PFSK-1 (cell line): ENCODE data around the gene KBTBD6. TPM values are rescaled to one million over a fixed set of nuclear protein-coding genes. Genes with fewer than 3 reads are reported as not detected.

Experiments used
- FOXP2 ChIP-seq: optimal IDR thresholded peaks from 2 replicates; pipeline ENCODE3; 2011; ENCODE audit warnings: borderline replicate concordance, control low read depth, inconsistent platforms; ENCODE audit not compliant: insufficient read depth; ENCODE audit errors: extremely low read length, extremely low read depth
- POLR2AphosphoS5 ChIP-seq: IDR thresholded peaks from 2 replicates; pipeline ENCODE4 v1.6.1; 2012; ENCODE audit warnings: low read depth, mild to moderate bottlenecking, control low read depth, low read length, moderate library complexity
- REST ChIP-seq, 2 experiments: IDR thresholded peaks; 2 replicates each; pipeline versions ENCODE4 v1.6.1 to v1.8.0; 2011 to 2012; ENCODE audit warnings: low read depth in 2 of 2, low read length in 2 of 2, control low read depth in 1 of 2, inconsistent platforms in 1 of 2, mild to moderate bottlenecking in 1 of 2, moderate library complexity in 1 of 2; ENCODE audit not compliant: insufficient read depth in 1 of 2
- SIN3A ChIP-seq: IDR thresholded peaks from 2 replicates; pipeline ENCODE4 v1.6.1; 2012; ENCODE audit warnings: mild to moderate bottlenecking, low read length, moderate library complexity, borderline replicate concordance; ENCODE audit not compliant: insufficient read depth
- TAF1 ChIP-seq: IDR thresholded peaks from 2 replicates; pipeline ENCODE4 v1.6.1; 2012; ENCODE audit warnings: low read length, control low read depth, borderline replicate concordance; ENCODE audit not compliant: insufficient read depth
- polyA plus RNA-seq: library from polyadenylated mRNA; unstranded; fragments of >200 nt; gene quantifications from one replicate; pipeline ENCODE4 v1.2.1, GENCODE V29; 2012; ENCODE audit warnings: low read depth, missing spikeins; ENCODE audit not compliant: insufficient read length

Gene KBTBD6
- polyA plus RNA-seq: 2.7 TPM

- peak; percentile 38 for TF ChIP-seq FOXP2
- TF ChIP-seq SIN3A: no peak
- TF ChIP-seq POLR2AphosphoS5: peak; percentile 71
- TF ChIP-seq TAF1: no peak
Observed at GRCh38 chr13:41132512-41133152, at the start of gene KBTBD6. Gene KBTBD6, minus strand, starts transcription at chr13:41132802. Its CDS starts 291 bp downstream, at chr13:41132511.

- no peak for TF ChIP-seq POLR2AphosphoS5
- TF ChIP-seq SIN3A: no peak
- no peak for TF ChIP-seq REST (IDR thresholded peaks at IDR 0.05; ENCODE audit: insufficient read depth in 1 of 2, low read depth in 2 of 2, low read length in 2 of 2)
- TF ChIP-seq TAF1: no peak
- no peak for TF ChIP-seq FOXP2
Observed at GRCh38 chr13:41182231-41182630, 49.6 kb upstream of the KBTBD6 start.

GRCh38 chr13:41179593-41180250 lies 47.1 kb upstream of the KBTBD6 start:
- TF ChIP-seq SIN3A: no peak
- TF ChIP-seq TAF1: no peak
- no peak for TF ChIP-seq REST (IDR thresholded peaks at IDR 0.05; ENCODE audit: insufficient read depth in 1 of 2, low read depth in 2 of 2, low read length in 2 of 2)
- no peak for TF ChIP-seq FOXP2
- no peak for TF ChIP-seq POLR2AphosphoS5

GRCh38 chr13:41178040-41178439 lies 45.4 kb upstream of the KBTBD6 start:
- TF ChIP-seq SIN3A (no peak), REST (IDR thresholded peaks at IDR 0.05; ENCODE audit: insufficient read depth in 1 of 2, low read depth in 2 of 2, low read length in 2 of 2) (no peak), POLR2AphosphoS5 (no peak), TAF1 (no peak), FOXP2 (no peak)

GRCh38 chr13:41177616-41178015 lies 45.0 kb upstream of the KBTBD6 start:
- no peak for TF ChIP-seq SIN3A
- no peak for TF ChIP-seq FOXP2
- TF ChIP-seq REST (IDR thresholded peaks at IDR 0.05; ENCODE audit: insufficient read depth in 1 of 2, low read depth in 2 of 2, low read length in 2 of 2): no peak
